ENCODE measurements around the gene PTPN2.

DNA sequence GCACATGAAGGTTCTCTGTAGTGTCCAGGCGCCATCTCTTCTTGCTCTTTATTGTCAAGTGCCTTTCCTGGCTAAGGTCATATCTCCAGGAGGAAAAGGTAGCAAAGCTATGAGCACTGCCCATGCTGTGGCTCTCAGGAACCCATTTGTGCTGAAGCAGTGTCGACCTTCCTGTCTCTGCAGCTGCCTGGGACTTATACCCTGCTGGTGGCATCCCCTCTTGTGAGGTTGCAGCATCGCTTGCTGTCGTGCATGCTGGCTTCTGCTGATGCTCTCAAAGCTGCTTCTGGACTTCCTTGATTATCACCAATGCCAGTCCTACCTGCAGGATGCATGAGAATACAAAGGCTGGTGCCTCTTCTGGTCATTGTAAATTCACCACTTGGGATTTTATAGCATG lies 22.1 kb upstream of the PTPN2 start:
- TF ChIP-seq ZC3H11A (IDR thresholded peaks at IDR 0.05) (no peak), ELK1 (IDR thresholded peaks at IDR 0.05; ENCODE audit: low read depth, low read length) (no peak), CTCF (IDR thresholded peaks at IDR 0.05) (no peak), RAD21 (conservative IDR thresholded peaks at IDR 0.05 in 1 of 2, IDR thresholded peaks at IDR 0.05 in 1 of 2) (no peak), EP300 (IDR thresholded peaks at IDR 0.05) (no peak), RCOR1 (IDR thresholded peaks at IDR 0.05; ENCODE audit: low read depth, low read length) (no peak), POLR2A (IDR thresholded peaks at IDR 0.05; ENCODE audit: low read length) (no peak), ESRRA (IDR thresholded peaks at IDR 0.05; ENCODE audit: borderline replicate concordance, low read length) (no peak), GATA3 (IDR thresholded peaks at IDR 0.05; ENCODE audit: borderline replicate concordance) (no peak), JUN (IDR thresholded peaks at IDR 0.05) (no peak), ZNF302 (CRISPR knock-in tag; IDR thresholded peaks at IDR 0.05) (no peak), JUNB (IDR thresholded peaks at IDR 0.05) (no peak)
- TF ChIP-seq, protein P1, sequence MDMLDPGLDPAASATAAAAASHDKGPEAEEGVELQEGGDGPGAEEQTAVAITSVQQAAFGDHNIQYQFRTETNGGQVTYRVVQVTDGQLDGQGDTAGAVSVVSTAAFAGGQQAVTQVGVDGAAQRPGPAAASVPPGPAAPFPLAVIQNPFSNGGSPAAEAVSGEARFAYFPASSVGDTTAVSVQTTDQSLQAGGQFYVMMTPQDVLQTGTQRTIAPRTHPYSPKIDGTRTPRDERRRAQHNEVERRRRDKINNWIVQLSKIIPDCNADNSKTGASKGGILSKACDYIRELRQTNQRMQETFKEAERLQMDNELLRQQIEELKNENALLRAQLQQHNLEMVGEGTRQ (IDR thresholded peaks at IDR 0.05): no peak
- TF ChIP-seq, protein P2, sequence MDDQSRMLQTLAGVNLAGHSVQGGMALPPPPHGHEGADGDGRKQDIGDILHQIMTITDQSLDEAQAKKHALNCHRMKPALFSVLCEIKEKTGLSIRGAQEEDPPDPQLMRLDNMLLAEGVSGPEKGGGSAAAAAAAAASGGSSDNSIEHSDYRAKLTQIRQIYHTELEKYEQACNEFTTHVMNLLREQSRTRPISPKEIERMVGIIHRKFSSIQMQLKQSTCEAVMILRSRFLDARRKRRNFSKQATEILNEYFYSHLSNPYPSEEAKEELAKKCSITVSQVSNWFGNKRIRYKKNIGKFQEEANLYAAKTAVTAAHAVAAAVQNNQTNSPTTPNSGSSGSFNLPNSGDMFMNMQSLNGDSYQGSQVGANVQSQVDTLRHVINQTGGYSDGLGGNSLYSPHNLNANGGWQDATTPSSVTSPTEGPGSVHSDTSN (IDR thresholded peaks at IDR 0.05): no peak
